Caco-2 (cell line): ENCODE data around the gene MEG3. TPM values are rescaled to one million over a fixed set of nuclear protein-coding genes. Genes with fewer than 3 reads are reported as not detected.

ENCODE experiments used
- BruUV-seq: library from RNA; stranded (reverse); fragments of 400-500 nt; replicated peaks from 2 replicates; lab custom pipeline; 2021; lab: Mats Ljungman, UMichigan
- CTCF ChIA-PET: fragments of 300-600 bp; sonication (Branson Sonifier 250); formaldehyde crosslinking; loops from one replicate; lab custom pipeline; 2022; ENCODE audit warnings: antibody characterized with exemption; lab: Charles Lee
- POLR2A ChIA-PET: fragments of 300-600 bp; sonication (Branson Sonifier 250); formaldehyde crosslinking; loops from one replicate; lab custom pipeline; 2022; ENCODE audit warnings: antibody characterized with exemption; lab: Charles Lee
- DNase-seq, 2 experiments: peaks; one replicate each; pipeline versions ENCODE4 v3.0.0 to v3.0.0-alpha.2; 2020 to 2022
- H3K27me3 ChIP-seq: replicated peaks from 2 replicates; pipeline ENCODE4 v1.6.0; 2011; ENCODE audit warnings: low read length; ENCODE audit not compliant: control insufficient read depth, insufficient read depth
- H3K36me3 ChIP-seq: 2 replicates; pipeline ENCODE4 v1.5.1; 2011; ENCODE audit warnings: low read length; ENCODE audit not compliant: control insufficient read depth, insufficient read depth
- H3K4me1 ChIP-seq: fragments of 250-450 bp; sonication (Bioruptor Pico); 2 replicates; pipeline ENCODE4 v1.5.1; 2020; ENCODE audit warnings: mild to moderate bottlenecking
- H3K4me3 ChIP-seq: 2 replicates; pipeline ENCODE4 v1.5.1; 2011; ENCODE audit warnings: low read depth, mild to moderate bottlenecking, control low read depth, low read length
- H3K9me3 ChIP-seq: fragments of 250-450 bp; sonication (Bioruptor Pico); 2 replicates; pipeline ENCODE4 v1.5.1; 2020; ENCODE audit warnings: mild to moderate bottlenecking, moderate library complexity
- H3K27ac Mint-ChIP-seq: one replicate; pipeline ENCODE4 v1.8.0; 2022; ENCODE audit warnings: mixed read lengths; ENCODE audit not compliant: unreplicated experiment
- H3K27me3 Mint-ChIP-seq: one replicate; pipeline ENCODE4 v1.8.0; 2022; ENCODE audit warnings: mixed read lengths; ENCODE audit not compliant: insufficient read depth, unreplicated experiment
- H3K36me3 Mint-ChIP-seq: one replicate; pipeline ENCODE4 v1.8.0; 2022; ENCODE audit warnings: mild to moderate bottlenecking, mixed read lengths; ENCODE audit not compliant: insufficient read depth, unreplicated experiment
- H3K4me1 Mint-ChIP-seq: one replicate; pipeline ENCODE4 v1.8.0; 2022; ENCODE audit warnings: low read depth, mixed read lengths; ENCODE audit not compliant: unreplicated experiment
- H3K4me3 Mint-ChIP-seq: one replicate; pipeline ENCODE4 v1.8.0; 2022; ENCODE audit warnings: mild to moderate bottlenecking, moderate library complexity, mixed read lengths; ENCODE audit not compliant: unreplicated experiment
- H3K9me3 Mint-ChIP-seq: one replicate; pipeline ENCODE4 v1.8.0; 2022; ENCODE audit warnings: mixed read lengths; ENCODE audit not compliant: unreplicated experiment
- CTCF ChIP-seq, 2 experiments: fragments of 200-600 bp in 1 of 2; IDR thresholded peaks; 1 replicate in 1 of 2; 2 replicates in 1 of 2; pipeline versions ENCODE4 v1.5.1 to v1.8.0; 2011 to 2022; ENCODE audit warnings: antibody characterized with exemption in 1 of 2, control low read depth in 1 of 2, inconsistent platforms in 1 of 2, low read depth in 1 of 2, low read length in 1 of 2, mild to moderate bottlenecking in 1 of 2, moderate library complexity in 1 of 2; ENCODE audit not compliant: insufficient read depth in 1 of 2, severe bottlenecking in 1 of 2, unreplicated experiment in 1 of 2
- intact Hi-C: fragments of 100-400 bp; cut with micrococcal nuclease; formaldehyde crosslinking; loops from one replicate; pipeline ENCODE4 v1.10.0; 2022; ENCODE audit not compliant: unreplicated experiment
- total RNA-seq: library from RNA; stranded (reverse); gene quantifications from 2 replicates; pipeline ENCODE4 v1.2.3, GENCODE V29; 2022

The MEG3 gene
- total RNA-seq, 1 experiment from 2014 or later, result not detected

GRCh38 chr14:100810861-100811461 is 15.0 kb upstream of the MEG3 start:
- DNase-seq, result no peak
- Mint-ChIP-seq H3K27me3 (no peaks in the 10 kb centered on the region), H3K4me3 (no peak overlapping the region), H3K27ac (no peak overlapping the region), H3K36me3 (no peaks in the 10 kb centered on the region), H3K9me3 (no peaks in the 10 kb centered on the region), H3K4me1 (no peaks in the 10 kb centered on the region)
- Histone ChIP-seq H3K9me3 (peaks cover 9% of the 10 kb centered on the region; the same call in 1 of the 2 replicates), H3K4me1 (peaks cover 6% of the 10 kb centered on the region), H3K27me3 (no peaks in the 10 kb centered on the region), H3K4me3 (no peak overlapping the region), H3K36me3 (no peaks in the 10 kb centered on the region)
- intact Hi-C loops, result no loop called here
- no TSS peak for BruUV-seq
- TF ChIP-seq CTCF (IDR thresholded peaks at IDR 0.05; ENCODE audit: insufficient read depth in 1 of 2, low read depth in 1 of 2, low read length in 1 of 2, severe bottlenecking in 1 of 2, unreplicated experiment in 1 of 2), result no peak
- ChIA-PET CTCF (no interaction called here), POLR2A (no interaction called here)

- intact Hi-C loops, result no loop called here
- Histone ChIP-seq H3K9me3 (peaks cover 7% of the 10 kb centered on the region; the same call in 1 of the 2 replicates), H3K4me3 (no peak overlapping the region), H3K36me3 (no peaks in the 10 kb centered on the region), H3K4me1 (peaks cover 24% of the 10 kb centered on the region), H3K27me3 (no peaks in the 10 kb centered on the region)
- no TSS peak for BruUV-seq
- H3K4me1 Mint-ChIP-seq, result peaks cover 7% of the 10 kb centered on the region
- peaks cover 6% of the 10 kb centered on the region for H3K36me3 Mint-ChIP-seq
- H3K4me3 Mint-ChIP-seq, result no peak overlapping the region
- no peaks in the 10 kb centered on the region for H3K27me3 Mint-ChIP-seq
- H3K9me3 Mint-ChIP-seq, result no peaks in the 10 kb centered on the region
- CTCF ChIA-PET, result interaction anchor here (1.3 kb wide), 1 partner anchor 10 kb away, joined by 3 read pairs; no protein-coding TSS in a partner anchor
- DNase-seq, result no peak
- POLR2A ChIA-PET, result no interaction called here
- no peak overlapping the region for H3K27ac Mint-ChIP-seq
- TF ChIP-seq CTCF (IDR thresholded peaks at IDR 0.05; ENCODE audit: insufficient read depth in 1 of 2, low read depth in 1 of 2, low read length in 1 of 2, severe bottlenecking in 1 of 2, unreplicated experiment in 1 of 2), result no peak
These were observed 12.6 kb upstream of the MEG3 start for GRCh38 chr14:100813291-100813690.

GRCh38 chr14:100815478-100816285 is 10.2 kb upstream of the MEG3 start:
- ChIA-PET CTCF (no interaction called here), POLR2A (no interaction called here)
- BruUV-seq, result no TSS peak
- intact Hi-C loops, result loop anchor here (1.0 kb wide), 1 partner anchor 85 kb away; no protein-coding TSS in a partner anchor
- no peak overlapping the region for H3K4me3 ChIP-seq
- Mint-ChIP-seq H3K27ac (no peak overlapping the region), H3K36me3 (peaks cover 6% of the 10 kb centered on the region), H3K4me3 (no peak overlapping the region), H3K27me3 (no peaks in the 10 kb centered on the region), H3K4me1 (peaks cover 7% of the 10 kb centered on the region), H3K9me3 (no peaks in the 10 kb centered on the region)
- TF ChIP-seq CTCF (IDR thresholded peaks at IDR 0.05; ENCODE audit: insufficient read depth in 1 of 2, low read depth in 1 of 2, low read length in 1 of 2, severe bottlenecking in 1 of 2, unreplicated experiment in 1 of 2), result no peak
- H3K36me3 ChIP-seq, result no peaks in the 10 kb centered on the region
- DNase-seq, result no peak
- H3K27me3 ChIP-seq, result no peaks in the 10 kb centered on the region
- peaks cover 24% of the 10 kb centered on the region for H3K4me1 ChIP-seq
- H3K9me3 ChIP-seq, result peaks cover 7% of the 10 kb centered on the region; the same call in 1 of the 2 replicates
